HepG2 (cell line): ENCODE data around the gene KMT2A. TPM values are rescaled to one million over a fixed set of nuclear protein-coding genes. Genes with fewer than 3 reads are reported as not detected.

Source experiments
- ASH2L ChIP-seq: fragments of 300-600, 200-600 bp; sonication (generic); IDR thresholded peaks from 2 replicates; pipeline ENCODE4 v1.7.0; 2017; ENCODE audit warnings: low read depth, mild to moderate bottlenecking, moderate library complexity, mixed read lengths, low read length; ENCODE audit not compliant: insufficient read length
- DDIT3 ChIP-seq: sonication (generic); formaldehyde crosslinking; IDR thresholded peaks from 2 replicates; pipeline ENCODE4 v1.4.0; 2020; ENCODE audit warnings: mild to moderate bottlenecking, missing genetic modification reagents
- DNMT3B ChIP-seq: conservative IDR thresholded peaks from 2 replicates; pipeline ENCODE4 v1.6.1; 2016; ENCODE audit warnings: missing biosample characterization, control low read depth
- DPF2 ChIP-seq: sonication (generic); formaldehyde crosslinking; IDR thresholded peaks from 2 replicates; pipeline ENCODE4 v1.4.0; 2020; ENCODE audit warnings: mild to moderate bottlenecking, low read depth, missing genetic modification reagents, borderline replicate concordance
- FOXA1 ChIP-seq, 2 experiments: fragments of 450-650 bp in 1 of 2; sonication (generic) in 1 of 2; formaldehyde crosslinking in 1 of 2; IDR thresholded peaks; 2 replicates each; pipeline versions ENCODE4 v1.4.0 to v1.6.1; 2016 to 2020; ENCODE audit warnings: missing genetic modification reagents in 1 of 2
- HDAC1 ChIP-seq: sonication (generic); formaldehyde crosslinking; IDR thresholded peaks from 2 replicates; pipeline ENCODE4 v1.5.1; 2020; ENCODE audit warnings: mild to moderate bottlenecking, missing genetic modification reagents
- MIER3 ChIP-seq: IDR thresholded peaks from 2 replicates; pipeline ENCODE4 v1.6.1; 2016; ENCODE audit warnings: missing compliant biosample characterization, borderline replicate concordance
- MTERF4 ChIP-seq: sonication (generic); formaldehyde crosslinking; IDR thresholded peaks from 2 replicates; pipeline ENCODE4 v1.8.0; 2023; ENCODE audit warnings: mild to moderate bottlenecking, missing genetic modification reagents
- PHF21A ChIP-seq: sonication (generic); formaldehyde crosslinking; IDR thresholded peaks from 2 replicates; pipeline ENCODE4 v1.5.0; 2020; ENCODE audit warnings: mild to moderate bottlenecking, missing genetic modification reagents
- SIX1 ChIP-seq: sonication (generic); formaldehyde crosslinking; IDR thresholded peaks from 2 replicates; pipeline ENCODE4 v1.4.0; 2020; ENCODE audit warnings: missing genetic modification reagents, borderline replicate concordance
- TFDP2 ChIP-seq: sonication (generic); formaldehyde crosslinking; IDR thresholded peaks from 2 replicates; pipeline ENCODE4 v1.4.0; 2020; ENCODE audit warnings: missing genetic modification reagents
- U2AF2 ChIP-seq: fragments of 200-400 bp; formaldehyde crosslinking; IDR thresholded peaks from 2 replicates; pipeline ENCODE4 v1.6.1; 2017; ENCODE audit warnings: low read depth, mild to moderate bottlenecking, low read length
- YEATS4 ChIP-seq: sonication (generic); formaldehyde crosslinking; IDR thresholded peaks from 2 replicates; pipeline ENCODE4 v1.4.0; 2020; ENCODE audit warnings: missing genetic modification reagents, borderline replicate concordance
- ZBTB10 ChIP-seq: sonication (generic); formaldehyde crosslinking; IDR thresholded peaks from 2 replicates; pipeline ENCODE4 v1.4.0; 2020; ENCODE audit warnings: missing genetic modification reagents, borderline replicate concordance
- ZNF10 ChIP-seq: sonication (generic); formaldehyde crosslinking; IDR thresholded peaks from 2 replicates; pipeline ENCODE4 v1.4.0; 2020; ENCODE audit warnings: mild to moderate bottlenecking, low read depth, missing genetic modification reagents, borderline replicate concordance
- ZNF256 ChIP-seq: sonication (generic); formaldehyde crosslinking; conservative IDR thresholded peaks from 2 replicates; pipeline ENCODE4 v1.4.0; 2020; ENCODE audit warnings: missing genetic modification reagents
- ZNF260 ChIP-seq: sonication (generic); formaldehyde crosslinking; IDR thresholded peaks from 2 replicates; pipeline ENCODE4 v1.4.0; 2020; ENCODE audit warnings: missing genetic modification reagents, low read depth, mild to moderate bottlenecking, borderline replicate concordance
- ZNF431 ChIP-seq: sonication (generic); formaldehyde crosslinking; IDR thresholded peaks from 2 replicates; pipeline ENCODE4 v1.9.0; 2022; ENCODE audit warnings: missing genetic modification reagents, low read depth, mild to moderate bottlenecking, borderline replicate concordance
- ZNF512 ChIP-seq: sonication (generic); formaldehyde crosslinking; IDR thresholded peaks from 2 replicates; pipeline ENCODE4 v1.4.0; 2020; ENCODE audit warnings: mild to moderate bottlenecking, missing genetic modification reagents
- ZNF543 ChIP-seq: sonication (generic); formaldehyde crosslinking; IDR thresholded peaks from 2 replicates; pipeline ENCODE4 v1.4.0; 2020; ENCODE audit warnings: mild to moderate bottlenecking, missing genetic modification reagents
- ZNF619 ChIP-seq: sonication (generic); formaldehyde crosslinking; IDR thresholded peaks from 2 replicates; pipeline ENCODE4 v1.4.0; 2020; ENCODE audit warnings: mild to moderate bottlenecking, missing genetic modification reagents
- ZNF883 ChIP-seq: sonication (generic); formaldehyde crosslinking; IDR thresholded peaks from 2 replicates; pipeline ENCODE4 v1.5.1; 2020; ENCODE audit warnings: mild to moderate bottlenecking, missing genetic modification reagents; ENCODE audit errors: not compliant biosample characterization
- polyA plus RNA-seq, 8 experiments: library from polyadenylated mRNA; depleted of rRNA in 3 of 8; stranded (reverse) in 7 of 8; unstranded in 1 of 8; fragments of >200 nt; fragmentation: Illumina TruSeq in 4 of 8; extraction: Trizol in 4 of 8; gene quantifications; 2 replicates each; pipeline versions ENCODE4 v1.2.1 to v1.2.3, GENCODE V29; 2011 to 2016; ENCODE audit warnings: low read depth in 4 of 8, missing spikeins in 1 of 8, mixed read lengths in 1 of 8; ENCODE audit not compliant: insufficient read depth in 1 of 8
- total RNA-seq, 5 experiments: library from RNA; depleted of rRNA; stranded (reverse); fragments of >200 nt; fragmentation: Illumina TruSeq; extraction: Trizol; gene quantifications; 2 replicates each; pipeline ENCODE4 v1.2.3, GENCODE V29; 2016; ENCODE audit warnings: low read depth in 1 of 5

Gene KMT2A
- total and polyA plus RNA-seq, 2 of the 13 experiments (the other 11 are each of a cell fraction or from before 2014, with no cell fraction given): 12.4 to 20.0 TPM

- TF ChIP-seq ZNF512 (CRISPR knock-in tag): no peak
- TF ChIP-seq ZNF10: no peak
- TF ChIP-seq TFDP2 (CRISPR knock-in tag): peak; percentile 46; the same call in 1 of the 2 replicates
- peak; percentile 89 for TF ChIP-seq ASH2L
- TF ChIP-seq ZNF260: no peak
- TF ChIP-seq YEATS4 (CRISPR knock-in tag): peak; percentile 75
- TF ChIP-seq U2AF2: no peak
- no peak for TF ChIP-seq ZNF256
- TF ChIP-seq PHF21A (CRISPR knock-in tag): peak; percentile 87
- no peak for TF ChIP-seq DPF2 (CRISPR knock-in tag)
- TF ChIP-seq SIX1 (CRISPR knock-in tag): no peak
- peak; percentile 66; the same call in 1 of the 2 replicates for TF ChIP-seq ZNF431 (CRISPR knock-in tag)
- no peak for TF ChIP-seq DNMT3B (CRISPR knock-in tag)
- no peak for TF ChIP-seq ZBTB10 (CRISPR knock-in tag)
- peak; percentile 28; the same call in 1 of the 2 replicates for TF ChIP-seq HDAC1 (CRISPR knock-in tag)
- no peak for TF ChIP-seq ZNF619 (CRISPR knock-in tag)
- no peak for TF ChIP-seq DDIT3 (CRISPR knock-in tag)
- peak; percentile 24; the same call in 1 of the 2 replicates for TF ChIP-seq MIER3
- peak; percentile 67; the same call in 1 of the 2 replicates for TF ChIP-seq ZNF543 (CRISPR knock-in tag)
- no peak for TF ChIP-seq MTERF4 (CRISPR knock-in tag)
- TF ChIP-seq ZNF883 (CRISPR knock-in tag): no peak
- no peak for TF ChIP-seq FOXA1 (IDR thresholded peaks at IDR 0.05)
- no peak for TF ChIP-seq FOXA1 (CRISPR knock-in tag; IDR thresholded peaks at IDR 0.05)
These were observed at the start of gene KMT2A (continued) for GRCh38 chr11:118435893-118436624.
